G401 (cell line): Measurements from ENCODE around the gene ARF1. TPM values are rescaled to one million over a fixed set of nuclear protein-coding genes. Genes with fewer than 3 reads are reported as not detected.

Experiments
- DNase-seq: peaks from one replicate; pipeline ENCODE4 v3.0.0-alpha.2; 2015; ENCODE audit warnings: low spot score
- in situ Hi-C: cut with HindIII; loops from 2 replicates; pipeline ENCODE4 v1.10.0; 2016; ENCODE audit warnings: low sequenced_read_pairs, mixed read lengths
- total RNA-seq: library from RNA; depleted of rRNA; stranded (reverse); fragments of >200 nt; shearing (Covaris generic); gene quantifications from 2 replicates; pipeline ENCODE4 v1.2.3, GENCODE V29; 2014

Gene ARF1
- total RNA-seq, 1 experiment from 2014 or later: 328 TPM

DNA sequence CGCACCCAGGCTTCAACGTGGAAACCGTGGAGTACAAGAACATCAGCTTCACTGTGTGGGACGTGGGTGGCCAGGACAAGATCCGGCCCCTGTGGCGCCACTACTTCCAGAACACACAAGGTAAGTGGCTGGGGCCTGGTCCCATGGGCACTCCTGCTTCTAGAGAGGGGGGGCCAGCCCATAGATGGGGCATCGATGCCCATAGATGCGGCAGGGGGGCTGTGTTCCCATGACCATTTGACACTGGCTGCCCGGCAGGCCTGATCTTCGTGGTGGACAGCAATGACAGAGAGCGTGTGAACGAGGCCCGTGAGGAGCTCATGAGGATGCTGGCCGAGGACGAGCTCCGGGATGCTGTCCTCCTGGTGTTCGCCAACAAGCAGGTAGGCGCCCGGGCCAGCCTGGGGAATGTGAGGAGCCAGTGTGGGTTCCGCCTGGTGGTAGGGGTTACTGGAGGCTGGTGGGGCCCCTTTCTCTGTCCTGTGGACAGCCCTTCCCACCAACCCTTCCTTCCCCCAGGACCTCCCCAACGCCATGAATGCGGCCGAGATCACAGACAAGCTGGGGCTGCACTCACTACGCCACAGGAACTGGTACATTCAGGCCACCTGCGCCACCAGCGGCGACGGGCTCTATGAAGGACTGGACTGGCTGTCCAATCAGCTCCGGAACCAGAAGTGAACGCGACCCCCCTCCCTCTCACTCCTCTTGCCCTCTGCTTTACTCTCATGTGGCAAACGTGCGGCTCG lies 15.0 kb downstream of the ARF1 start:
- no peak for DNase-seq
- in situ Hi-C loops: no loop called here

DNA sequence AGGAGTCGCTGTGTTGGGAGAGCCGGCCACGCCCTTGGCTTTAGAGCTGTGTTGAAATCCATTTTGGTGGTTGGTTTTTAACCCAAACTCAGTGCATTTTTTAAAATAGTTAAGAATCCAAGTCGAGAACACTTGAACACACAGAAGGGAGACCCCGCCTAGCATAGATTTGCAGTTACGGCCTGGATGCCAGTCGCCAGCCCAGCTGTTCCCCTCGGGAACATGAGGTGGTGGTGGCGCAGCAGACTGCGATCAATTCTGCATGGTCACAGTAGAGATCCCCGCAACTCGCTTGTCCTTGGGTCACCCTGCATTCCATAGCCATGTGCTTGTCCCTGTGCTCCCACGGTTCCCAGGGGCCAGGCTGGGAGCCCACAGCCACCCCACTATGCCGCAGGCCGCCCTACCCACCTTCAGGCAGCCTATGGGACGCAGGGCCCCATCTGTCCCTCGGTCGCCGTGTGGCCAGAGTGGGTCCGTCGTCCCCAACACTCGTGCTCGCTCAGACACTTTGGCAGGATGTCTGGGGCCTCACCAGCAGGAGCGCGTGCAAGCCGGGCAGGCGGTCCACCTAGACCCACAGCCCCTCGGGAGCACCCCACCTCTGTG lies 15.9 kb downstream of the ARF1 start:
- no peak for DNase-seq
- in situ Hi-C loops: no loop called here

DNA sequence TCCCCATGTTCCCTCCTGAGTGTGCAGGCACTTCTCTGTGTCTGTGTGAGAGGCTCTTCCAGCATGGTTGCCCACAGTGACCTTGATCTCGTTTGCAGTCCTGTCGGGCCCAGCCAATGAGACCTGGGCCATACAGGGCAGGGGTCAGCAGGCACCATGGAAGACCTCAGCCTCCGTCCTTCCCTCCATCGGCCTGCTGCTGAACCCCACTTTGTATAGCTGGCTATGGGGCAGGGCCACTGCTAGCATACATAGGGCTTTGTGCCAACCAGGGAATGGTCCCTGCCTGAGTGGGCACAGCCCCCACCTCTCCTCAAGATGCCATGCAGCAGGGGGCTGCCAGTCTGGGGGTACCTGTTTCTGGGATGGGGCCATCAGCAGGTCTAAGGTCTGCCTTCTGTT lies 16.8 kb downstream of the ARF1 start:
- in situ Hi-C loops: no loop called here
- DNase-seq: no peak

DNA sequence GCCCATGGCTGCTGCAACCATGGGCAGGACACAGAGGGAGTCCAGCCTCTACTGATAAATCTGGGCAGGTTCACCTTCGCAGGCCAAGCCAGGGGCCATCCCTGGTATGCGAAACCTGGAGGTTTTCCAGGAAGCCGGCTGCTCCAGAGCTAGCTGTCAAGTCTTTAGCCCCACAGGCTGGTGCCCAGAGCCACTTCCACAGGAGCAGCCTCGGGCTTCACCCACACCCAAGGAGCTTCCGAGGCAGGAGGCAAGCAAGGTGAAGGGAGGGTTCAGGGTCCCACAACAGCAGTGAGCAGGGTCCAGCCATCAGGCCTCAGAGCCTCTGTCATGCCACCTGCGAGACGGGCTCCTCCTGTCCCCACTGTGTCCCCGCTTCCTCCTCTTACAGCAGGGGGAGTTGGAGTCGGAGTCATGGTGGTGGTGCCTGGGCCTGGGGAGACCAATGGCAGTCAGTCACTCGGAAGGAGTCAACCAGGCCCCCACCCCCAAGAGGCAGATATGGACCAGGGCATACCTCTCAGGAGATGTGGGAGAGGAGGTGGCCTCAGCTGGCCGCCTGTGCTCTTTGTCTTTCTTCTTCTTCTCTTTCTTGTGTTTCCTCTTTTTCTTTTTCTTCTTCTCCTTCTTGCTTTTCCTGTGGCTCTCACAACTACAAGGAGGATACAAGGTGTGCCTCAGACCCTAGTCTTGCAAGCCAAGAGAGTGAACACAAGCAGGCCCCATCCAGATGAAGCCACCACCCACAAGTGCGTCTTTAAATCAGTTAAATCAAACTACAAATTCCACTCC lies 18.5 kb downstream of the ARF1 start:
- in situ Hi-C loops: loop anchor here (10.0 kb wide), 1 partner anchor 144 kb away; no protein-coding TSS in a partner anchor
- DNase-seq: no peak

DNA sequence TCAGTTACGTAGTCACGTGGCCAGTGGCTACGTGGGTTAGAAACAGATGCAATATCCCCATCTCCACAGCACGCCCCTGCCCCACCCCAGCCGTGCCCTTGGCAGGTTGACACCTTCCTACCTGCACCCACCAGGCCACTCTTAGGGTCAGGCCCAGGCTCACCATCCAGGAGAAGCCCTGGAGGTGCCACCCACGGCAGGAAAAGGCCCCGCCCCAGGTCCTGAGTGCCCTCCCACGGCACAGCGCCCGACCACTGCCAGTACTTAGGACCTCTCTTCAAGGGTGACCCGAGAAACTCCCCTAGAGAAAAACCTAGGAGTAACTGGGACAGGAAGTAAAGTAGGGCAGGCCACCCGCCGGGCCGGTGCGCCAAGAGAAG lies 19.1 kb downstream of the ARF1 start:
- in situ Hi-C loops: loop anchor here (10.0 kb wide), 1 partner anchor 143 kb away; no protein-coding TSS in a partner anchor
- DNase-seq: no peak

DNA sequence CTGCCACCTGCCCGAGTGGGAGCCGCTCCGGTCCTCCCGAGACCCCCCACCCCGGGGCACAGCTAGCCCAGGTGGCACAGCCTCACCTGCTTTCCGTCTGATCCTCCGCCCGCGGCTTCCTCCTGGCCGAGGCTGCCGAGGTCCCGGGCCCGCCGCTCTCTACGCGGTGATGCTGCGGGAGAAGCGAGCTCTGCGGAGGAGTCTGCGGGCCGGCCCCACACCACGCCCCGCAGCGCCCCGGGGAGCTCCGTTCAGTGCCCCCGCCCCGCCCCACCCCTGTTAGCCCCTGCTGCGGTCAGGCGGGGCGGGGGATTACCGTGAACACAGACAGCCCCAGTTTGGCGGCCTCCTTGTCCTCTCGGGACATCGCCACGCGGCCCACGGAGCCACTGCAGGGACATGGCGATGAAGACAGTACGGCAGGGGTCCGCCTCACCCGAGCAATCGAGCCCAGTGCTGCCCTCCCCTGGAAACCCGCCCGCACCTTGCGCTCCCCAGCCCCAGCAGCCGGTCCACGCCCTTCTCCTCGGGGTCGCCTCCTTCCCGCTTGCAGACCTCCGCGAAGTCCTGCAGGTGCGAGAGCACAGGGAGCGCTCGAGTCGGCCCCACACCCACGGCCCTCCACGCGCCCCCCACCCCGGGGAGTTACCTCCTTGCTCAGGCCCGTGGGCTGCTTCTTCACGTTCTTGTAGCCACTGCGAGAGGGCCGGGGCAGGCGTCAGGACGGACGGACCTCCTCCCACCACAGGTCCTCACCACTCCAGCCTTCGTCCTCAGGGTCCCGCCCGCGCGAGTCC lies 19.7 kb downstream of the ARF1 start:
- DNase-seq: no peak

DNA sequence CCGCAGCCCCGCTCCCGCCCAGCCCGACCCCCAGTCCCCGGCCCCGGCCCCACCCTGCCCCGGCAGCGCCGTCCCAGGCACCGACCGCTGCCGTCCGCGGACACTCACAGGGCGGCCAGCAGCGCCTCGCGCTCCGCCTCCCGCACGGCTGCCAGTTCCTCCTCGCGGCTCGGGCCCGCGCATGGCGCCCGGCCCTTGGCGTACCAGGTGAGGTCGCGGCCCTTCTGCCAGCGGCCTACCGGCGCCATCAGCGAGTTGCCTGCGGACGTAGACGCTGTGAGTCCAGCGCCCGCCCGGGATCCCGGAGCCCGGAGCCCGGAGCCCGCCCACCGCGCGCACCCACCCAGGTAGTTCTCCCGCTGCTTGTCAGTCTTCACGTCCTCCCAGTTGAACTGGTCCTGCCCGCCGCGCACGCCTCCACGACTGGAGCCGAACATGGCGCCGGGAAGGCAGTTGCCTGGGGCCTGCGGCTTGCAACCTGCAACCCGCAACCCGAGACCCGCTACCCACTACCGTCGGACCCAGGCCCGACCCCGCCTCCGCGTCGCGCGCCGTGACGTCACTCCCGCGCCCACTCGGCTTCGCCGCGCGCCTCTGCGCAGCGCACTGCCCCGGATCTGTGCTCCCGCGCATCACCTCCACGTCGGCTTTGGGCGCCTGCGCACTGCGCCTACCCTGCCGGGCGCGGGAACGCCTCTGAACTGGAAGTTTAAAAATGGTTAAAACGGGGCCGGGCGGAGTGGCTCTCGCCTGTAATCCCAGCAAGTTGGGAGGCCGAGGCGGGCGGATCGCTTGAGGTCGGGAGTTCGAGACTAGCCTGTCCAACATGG lies 20.5 kb downstream of the ARF1 start, which contains the start of gene C1orf35:
Gene C1orf35 (minus strand): TSS at position 535 of the 830 bp plus-strand sequence. CDS start 98 bp downstream, at position 437.
- in situ Hi-C loops: loop anchor here (10.0 kb wide), 1 partner anchor 142 kb away; no protein-coding TSS in a partner anchor
- peak; percentile 86 for DNase-seq

More for the DNA sequence above, 19.7 kb downstream of the ARF1 start:
- in situ Hi-C loops: loop anchor here (10.0 kb wide), 1 partner anchor 143 kb away; no protein-coding TSS in a partner anchor

DNA sequence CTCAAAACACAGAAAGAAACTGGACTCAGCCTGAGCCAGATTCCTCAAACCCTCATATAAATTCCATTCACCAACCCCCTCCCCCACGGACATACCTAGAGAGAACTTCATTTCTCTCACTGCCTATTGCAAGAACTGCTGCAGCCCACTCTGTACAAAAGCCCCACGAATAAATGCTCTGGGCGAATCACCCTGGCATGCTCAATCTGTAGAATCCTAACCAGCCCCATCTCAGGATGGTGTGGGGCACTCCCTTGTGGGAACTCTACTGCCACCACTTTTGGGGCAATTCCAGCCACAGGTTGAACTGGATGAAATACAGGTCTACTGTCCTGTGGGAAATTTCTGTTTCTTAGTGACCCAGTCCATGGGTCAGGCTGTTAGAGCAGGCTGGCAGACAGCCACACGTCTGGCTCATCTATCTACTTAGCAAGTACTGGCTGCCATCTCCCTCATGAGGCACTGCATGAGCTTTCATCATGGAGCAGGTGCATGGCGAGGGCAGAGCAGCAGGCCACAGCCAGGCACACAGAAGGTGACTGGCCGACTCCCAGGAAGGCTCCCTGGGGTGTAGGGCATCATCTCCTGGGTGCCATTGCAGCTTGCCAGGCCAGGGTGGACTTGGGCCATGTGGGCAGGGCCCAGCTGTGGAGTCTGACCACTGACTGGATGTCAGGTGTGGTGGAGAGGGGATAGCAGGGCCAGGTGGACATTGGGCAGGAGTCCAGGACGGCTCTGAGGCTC lies 22.2 kb downstream of the ARF1 start:
- in situ Hi-C loops: loop anchor here (5.0 to 10.0 kb wide), 2 partner anchors 63 to 140 kb away; partner anchors contain the start of gene IBA57
- no peak for DNase-seq

DNA sequence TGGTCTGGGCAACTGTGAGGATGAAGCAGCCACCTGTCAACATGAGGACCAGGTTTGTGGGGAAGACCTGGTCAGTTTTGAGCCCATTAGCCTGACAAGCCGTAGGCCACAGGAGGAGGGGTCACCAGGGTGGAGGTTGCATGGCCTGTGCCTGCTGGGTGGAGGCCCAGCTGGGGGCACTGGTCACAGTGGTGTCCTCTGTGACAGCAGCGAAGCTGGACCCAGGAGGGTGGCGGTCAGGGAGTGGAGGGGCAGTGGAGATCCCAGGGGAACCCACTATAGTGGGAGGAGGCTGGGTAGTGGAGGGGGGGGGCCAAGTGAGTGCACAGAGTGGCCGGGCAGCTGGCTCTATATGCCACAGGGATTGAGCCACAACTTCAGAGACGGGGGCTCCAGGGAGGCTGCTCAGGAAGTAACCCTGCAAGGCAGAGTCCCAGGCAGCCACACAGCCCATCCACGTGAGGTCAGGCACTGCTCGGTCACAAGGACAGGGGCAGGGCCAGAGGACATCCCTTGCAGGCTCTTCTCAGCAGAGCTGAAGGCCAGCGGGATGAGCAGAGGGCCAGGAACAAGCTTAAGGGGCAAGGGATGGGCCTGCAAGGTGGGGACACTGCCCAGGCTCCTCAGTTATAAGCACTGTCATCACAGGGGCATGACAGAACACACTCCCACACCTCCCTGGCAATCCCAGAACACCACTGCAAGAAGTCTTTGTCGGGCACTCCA lies 22.9 kb downstream of the ARF1 start:
- DNase-seq: no peak
- in situ Hi-C loops: loop anchor here (5.0 to 10.0 kb wide), 2 partner anchors 62 to 139 kb away; partner anchors contain the start of gene IBA57

DNA sequence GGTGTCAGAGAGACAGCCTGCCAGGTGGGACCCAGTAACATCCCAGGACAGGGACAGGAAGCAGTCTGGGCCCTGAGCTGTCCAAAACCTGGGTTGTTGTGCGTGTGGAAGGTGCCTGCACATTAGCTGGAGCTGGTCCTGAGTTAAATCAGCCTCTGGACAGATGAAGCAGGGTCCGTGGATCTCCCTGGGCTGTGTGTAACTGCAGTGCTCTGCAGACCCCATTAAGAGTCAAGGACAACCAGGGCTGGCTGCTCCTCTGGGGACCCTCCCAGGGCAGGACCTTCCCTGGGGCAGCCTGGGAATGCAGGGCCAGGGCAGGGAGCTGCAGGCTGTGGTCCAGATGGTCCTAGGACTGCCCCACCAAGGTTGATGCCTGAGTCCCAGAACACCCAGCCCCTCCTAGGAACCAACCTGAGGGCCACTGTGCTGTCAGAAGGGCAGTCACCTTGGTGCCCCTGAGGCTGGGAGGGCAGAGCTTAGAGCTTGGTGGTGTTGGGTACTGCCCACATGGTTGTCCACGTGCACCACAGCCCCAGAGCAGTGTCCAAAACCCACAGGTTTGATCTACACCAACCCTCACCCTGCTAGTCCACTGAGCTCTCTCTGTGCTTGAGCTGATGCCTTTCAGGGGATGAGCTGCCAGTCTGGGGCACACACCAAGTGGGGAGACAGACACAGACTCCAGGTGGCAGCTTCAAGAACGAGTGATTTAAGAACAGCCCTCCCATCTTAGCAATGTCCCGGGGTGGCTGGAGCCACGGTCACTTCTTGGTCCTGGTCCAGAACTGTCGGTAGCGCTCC lies 23.7 kb downstream of the ARF1 start:
- DNase-seq: no peak

DNA sequence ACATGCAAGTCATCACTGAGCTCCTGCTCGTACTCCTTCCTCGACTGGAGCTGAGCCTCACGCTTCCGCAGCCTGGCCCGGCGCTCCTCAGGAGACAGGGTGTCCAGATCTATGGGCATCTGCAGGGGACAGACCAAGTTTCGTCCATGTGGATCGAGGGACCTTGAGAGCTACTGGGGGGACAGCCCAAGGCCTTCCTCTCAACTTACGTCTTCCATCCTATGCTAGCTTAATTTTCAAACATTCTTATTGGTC lies 24.2 kb downstream of the ARF1 start:
- in situ Hi-C loops: loop anchor here (5.0 to 10.0 kb wide), 2 partner anchors 61 to 138 kb away; partner anchors contain the start of gene IBA57
- DNase-seq: no peak

More for the DNA sequence above, 23.7 kb downstream of the ARF1 start:
- in situ Hi-C loops: loop anchor here (5.0 to 10.0 kb wide), 2 partner anchors 61 to 139 kb away; partner anchors contain the start of gene IBA57

DNA sequence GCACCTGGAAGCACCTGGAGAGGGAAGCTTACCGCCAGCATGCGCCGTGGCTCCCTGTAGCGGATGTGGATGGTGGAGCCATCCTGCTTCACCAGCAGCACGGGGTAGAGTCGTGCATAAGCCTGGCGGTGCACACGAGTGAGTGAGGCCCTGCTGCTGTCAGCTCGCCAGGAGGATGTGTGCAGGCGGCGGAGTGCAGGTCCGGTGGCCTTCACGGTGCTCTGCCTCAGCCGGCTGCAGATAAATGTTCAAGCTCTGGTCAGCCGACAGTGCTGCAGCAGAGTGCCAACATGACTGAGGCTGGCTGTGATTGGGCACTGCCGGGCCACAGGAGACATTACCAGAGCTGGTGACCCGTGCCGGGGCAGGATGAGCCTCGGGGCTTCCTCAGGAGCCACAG lies 25.1 kb downstream of the ARF1 start:
- no peak for DNase-seq
- in situ Hi-C loops: loop anchor here (5.0 to 10.0 kb wide), 2 partner anchors 60 to 137 kb away; partner anchors contain the start of gene IBA57

DNA sequence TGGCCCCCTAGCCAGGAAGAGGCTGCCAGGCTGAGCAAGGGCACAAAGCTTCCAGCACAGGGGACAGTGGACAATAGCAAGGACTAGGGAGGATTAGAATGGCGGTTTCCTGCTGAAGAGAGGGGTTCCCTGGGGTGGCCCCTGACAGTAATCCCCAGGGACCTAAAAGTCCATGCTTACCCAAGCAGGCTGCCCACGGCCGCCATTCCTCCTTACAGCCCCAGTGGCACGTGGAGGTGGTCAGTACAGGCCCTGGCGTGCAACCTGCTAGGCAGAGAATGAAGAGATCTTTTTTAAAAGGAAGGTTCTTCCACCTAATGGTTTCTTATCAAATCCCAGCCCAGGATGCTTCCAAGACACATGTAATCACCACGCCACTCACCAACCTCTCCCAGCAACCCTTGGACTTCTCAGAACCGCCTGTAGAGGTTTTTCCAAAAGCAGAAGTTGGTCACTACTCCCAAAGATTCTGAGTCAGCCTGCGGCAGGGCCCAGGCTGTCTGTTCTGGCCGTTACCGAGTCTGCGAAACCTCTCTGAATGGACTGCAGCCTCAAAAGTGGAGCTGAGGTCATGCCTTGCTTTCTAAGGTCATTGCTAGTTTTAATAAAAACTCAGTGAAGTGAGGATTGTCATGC lies 25.7 kb downstream of the ARF1 start:
- in situ Hi-C loops: loop anchor here (5.0 to 10.0 kb wide), 2 partner anchors 59 to 137 kb away; partner anchors contain the start of gene IBA57
- DNase-seq: no peak

DNA sequence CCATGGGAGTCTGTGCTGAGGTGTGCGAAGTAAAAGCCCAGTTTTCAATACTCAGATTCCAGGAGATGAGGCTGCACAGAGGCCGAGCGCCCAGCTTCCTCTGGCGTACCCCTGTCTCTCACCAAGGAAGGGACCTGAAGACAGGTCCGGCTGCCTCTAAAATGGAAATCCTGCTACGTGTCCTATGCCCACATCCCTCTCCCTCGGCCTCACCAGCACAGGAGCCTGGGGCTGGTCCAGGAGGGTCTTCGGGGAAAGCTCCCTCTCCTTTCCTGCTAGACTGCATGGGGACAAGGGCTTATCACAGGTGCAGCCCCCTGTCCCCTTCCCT lies 26.2 kb downstream of the ARF1 start:
- in situ Hi-C loops: loop anchor here (5.0 to 10.0 kb wide), 2 partner anchors 59 to 136 kb away; partner anchors contain the start of gene IBA57
- DNase-seq: no peak
